HepG2 (cell line): ENCODE measurements around the gene LARP7. TPM values are rescaled to one million over a fixed set of nuclear protein-coding genes. Genes with fewer than 3 reads are reported as not detected.
A peak's percentile ranks its signal among the peaks of the same experiment; 100 is the strongest.

Experiments
- ASH2L ChIP-seq: fragments of 300-600, 200-600 bp; sonication (generic); IDR thresholded peaks from 2 replicates; pipeline ENCODE4 v1.7.0; 2017; ENCODE audit warnings: low read depth, mild to moderate bottlenecking, moderate library complexity, mixed read lengths, low read length; ENCODE audit not compliant: insufficient read length
- CCAR2 ChIP-seq: fragments of 200-400 bp; formaldehyde crosslinking; optimal IDR thresholded peaks from 2 replicates; pipeline ENCODE3; 2018; ENCODE audit warnings: low read depth, mild to moderate bottlenecking, low read length, moderate library complexity
- EEA1 ChIP-seq: sonication (generic); formaldehyde crosslinking; IDR thresholded peaks from 2 replicates; pipeline ENCODE4 v1.5.1; 2020; ENCODE audit warnings: mild to moderate bottlenecking, missing genetic modification reagents, borderline replicate concordance
- GPN1 ChIP-seq: sonication (generic); formaldehyde crosslinking; IDR thresholded peaks from 2 replicates; pipeline ENCODE4 v1.5.1; 2020; ENCODE audit warnings: missing genetic modification reagents, borderline replicate concordance
- KLF13 ChIP-seq: sonication (generic); formaldehyde crosslinking; IDR thresholded peaks from 2 replicates; pipeline ENCODE4 v1.4.0; 2020; ENCODE audit warnings: mild to moderate bottlenecking, missing genetic modification reagents
- RFXANK ChIP-seq: IDR thresholded peaks from 2 replicates; pipeline ENCODE4 v1.6.1; 2016
- SMAD1 ChIP-seq: sonication (generic); formaldehyde crosslinking; IDR thresholded peaks from 2 replicates; pipeline ENCODE4 v1.4.0; 2020; ENCODE audit warnings: missing genetic modification reagents, low read depth, mild to moderate bottlenecking, borderline replicate concordance
- YEATS2 ChIP-seq: sonication (generic); formaldehyde crosslinking; IDR thresholded peaks from 2 replicates; pipeline ENCODE4 v1.4.0; 2020; ENCODE audit warnings: missing genetic modification reagents, borderline replicate concordance
- ZFP36L2 ChIP-seq: sonication (generic); formaldehyde crosslinking; IDR thresholded peaks from 2 replicates; pipeline ENCODE4 v1.4.0; 2020; ENCODE audit warnings: missing genetic modification reagents
- ZNF256 ChIP-seq: sonication (generic); formaldehyde crosslinking; conservative IDR thresholded peaks from 2 replicates; pipeline ENCODE4 v1.4.0; 2020; ENCODE audit warnings: missing genetic modification reagents
- ZNF543 ChIP-seq: sonication (generic); formaldehyde crosslinking; IDR thresholded peaks from 2 replicates; pipeline ENCODE4 v1.4.0; 2020; ENCODE audit warnings: mild to moderate bottlenecking, missing genetic modification reagents
- ZNF652 ChIP-seq: IDR thresholded peaks from 2 replicates; pipeline ENCODE4 v1.6.1; 2016; ENCODE audit warnings: low read depth, borderline replicate concordance
- ZNF709 ChIP-seq: sonication (generic); formaldehyde crosslinking; IDR thresholded peaks from 2 replicates; pipeline ENCODE4 v1.5.0; 2020; ENCODE audit warnings: mild to moderate bottlenecking, missing genetic modification reagents
- ZNF816 ChIP-seq: sonication (generic); formaldehyde crosslinking; IDR thresholded peaks from 2 replicates; pipeline ENCODE4 v1.8.0; 2022; ENCODE audit warnings: missing genetic modification reagents, mild to moderate bottlenecking, borderline replicate concordance
- ZNF883 ChIP-seq: sonication (generic); formaldehyde crosslinking; IDR thresholded peaks from 2 replicates; pipeline ENCODE4 v1.5.1; 2020; ENCODE audit warnings: mild to moderate bottlenecking, missing genetic modification reagents; ENCODE audit errors: not compliant biosample characterization
- polyA plus RNA-seq, 8 experiments: library from polyadenylated mRNA; depleted of rRNA in 3 of 8; stranded (reverse) in 7 of 8; unstranded in 1 of 8; fragments of >200 nt; fragmentation: Illumina TruSeq in 4 of 8; extraction: Trizol in 4 of 8; gene quantifications; 2 replicates each; pipeline versions ENCODE4 v1.2.1 to v1.2.3, GENCODE V29; 2011 to 2016; ENCODE audit warnings: low read depth in 4 of 8, missing spikeins in 1 of 8, mixed read lengths in 1 of 8; ENCODE audit not compliant: insufficient read depth in 1 of 8
- total RNA-seq, 5 experiments: library from RNA; depleted of rRNA; stranded (reverse); fragments of >200 nt; fragmentation: Illumina TruSeq; extraction: Trizol; gene quantifications; 2 replicates each; pipeline ENCODE4 v1.2.3, GENCODE V29; 2016; ENCODE audit warnings: low read depth in 1 of 5
- TF ChIP-seq, protein P1 (sequence below): sonication (generic); formaldehyde crosslinking; IDR thresholded peaks from 2 replicates; pipeline ENCODE4 v1.5.0; 2020; ENCODE audit warnings: missing genetic modification reagents, mild to moderate bottlenecking, borderline replicate concordance
- TF ChIP-seq, protein P2 (sequence below): sonication (generic); formaldehyde crosslinking; IDR thresholded peaks from 2 replicates; pipeline ENCODE4 v1.4.0; 2020; ENCODE audit warnings: low read depth, mild to moderate bottlenecking, missing genetic modification reagents
- TF ChIP-seq, protein P3 (sequence below): sonication (generic); formaldehyde crosslinking; IDR thresholded peaks from 2 replicates; pipeline ENCODE4 v1.4.0; 2020; ENCODE audit warnings: missing genetic modification reagents, borderline replicate concordance
- TF ChIP-seq, protein P4 (sequence below): sonication (generic); formaldehyde crosslinking; IDR thresholded peaks from 2 replicates; pipeline ENCODE4 v1.8.1; 2022; ENCODE audit warnings: low read depth, mild to moderate bottlenecking, missing genetic modification reagents
- TF ChIP-seq, protein P5 (sequence below): sonication (generic); formaldehyde crosslinking; IDR thresholded peaks from 2 replicates; pipeline ENCODE4 v1.8.1; 2023; ENCODE audit warnings: mild to moderate bottlenecking, missing genetic modification reagents, borderline replicate concordance

LARP7 gene
- total and polyA plus RNA-seq, 2 of the 13 experiments (the other 11 are each of a cell fraction or from before 2014, with no cell fraction given) = 9.7 to 37.1 TPM

DNA sequence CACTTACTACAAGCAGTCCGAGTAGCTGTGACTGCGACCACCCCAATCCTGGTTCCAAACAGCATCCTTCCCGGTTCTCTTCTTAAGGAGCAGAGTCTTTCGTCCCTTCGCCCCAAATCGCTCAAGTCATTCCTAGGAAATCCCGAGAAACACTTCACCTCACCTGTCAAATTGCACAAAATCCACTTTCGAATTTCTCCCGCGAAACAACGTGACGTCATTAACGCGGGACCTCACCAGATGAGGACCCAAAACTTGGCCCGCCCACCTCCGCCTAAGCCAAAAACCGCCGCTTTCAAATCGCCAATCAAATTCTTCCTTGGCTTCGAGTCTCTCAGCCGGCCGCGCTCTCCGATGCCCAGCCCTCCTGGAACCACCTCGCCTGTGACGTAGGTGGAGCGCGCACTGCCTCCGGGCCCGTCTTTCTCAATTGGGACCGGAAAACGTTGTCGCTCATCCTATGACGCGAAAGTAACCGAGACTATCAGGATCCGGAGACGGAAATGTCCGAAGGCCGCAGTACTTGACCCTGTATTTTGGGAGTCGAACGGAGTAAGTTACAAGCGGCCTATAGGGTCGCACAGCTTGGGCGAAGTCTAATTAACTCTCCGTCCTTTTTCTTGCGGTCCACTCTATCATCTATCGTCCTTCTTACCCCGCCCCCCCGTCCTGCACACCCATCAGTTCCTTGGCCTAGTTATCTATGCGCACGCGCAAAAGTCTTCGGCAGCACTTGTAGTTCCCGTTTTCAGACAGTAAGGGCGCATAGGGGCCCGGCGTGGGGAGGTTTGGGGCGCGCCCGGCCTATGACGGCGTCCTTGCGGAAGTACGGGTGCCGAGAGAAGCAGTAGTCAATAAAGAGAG, at the start of gene LARP7, which contains the start of gene ZGRF1 (continued):
- TF ChIP-seq ASH2L = peak; percentile 98
- TF ChIP-seq EEA1 (CRISPR knock-in tag) = no peak
- TF ChIP-seq, protein P1, sequence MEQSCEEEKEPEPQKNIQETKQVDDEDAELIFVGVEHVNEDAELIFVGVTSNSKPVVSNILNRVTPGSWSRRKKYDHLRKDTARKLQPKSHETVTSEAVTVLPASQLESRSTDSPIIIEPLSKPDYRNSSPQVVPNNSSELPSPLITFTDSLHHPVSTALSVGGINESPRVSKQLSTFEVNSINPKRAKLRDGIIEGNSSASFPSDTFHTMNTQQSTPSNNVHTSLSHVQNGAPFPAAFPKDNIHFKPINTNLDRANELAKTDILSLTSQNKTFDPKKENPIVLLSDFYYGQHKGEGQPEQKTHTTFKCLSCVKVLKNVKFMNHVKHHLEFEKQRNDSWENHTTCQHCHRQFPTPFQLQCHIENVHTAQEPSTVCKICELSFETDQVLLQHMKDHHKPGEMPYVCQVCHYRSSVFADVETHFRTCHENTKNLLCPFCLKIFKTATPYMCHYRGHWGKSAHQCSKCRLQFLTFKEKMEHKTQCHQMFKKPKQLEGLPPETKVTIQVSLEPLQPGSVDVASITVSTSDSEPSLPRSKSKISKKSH (CRISPR knock-in tag) = no peak
- TF ChIP-seq, protein P2, sequence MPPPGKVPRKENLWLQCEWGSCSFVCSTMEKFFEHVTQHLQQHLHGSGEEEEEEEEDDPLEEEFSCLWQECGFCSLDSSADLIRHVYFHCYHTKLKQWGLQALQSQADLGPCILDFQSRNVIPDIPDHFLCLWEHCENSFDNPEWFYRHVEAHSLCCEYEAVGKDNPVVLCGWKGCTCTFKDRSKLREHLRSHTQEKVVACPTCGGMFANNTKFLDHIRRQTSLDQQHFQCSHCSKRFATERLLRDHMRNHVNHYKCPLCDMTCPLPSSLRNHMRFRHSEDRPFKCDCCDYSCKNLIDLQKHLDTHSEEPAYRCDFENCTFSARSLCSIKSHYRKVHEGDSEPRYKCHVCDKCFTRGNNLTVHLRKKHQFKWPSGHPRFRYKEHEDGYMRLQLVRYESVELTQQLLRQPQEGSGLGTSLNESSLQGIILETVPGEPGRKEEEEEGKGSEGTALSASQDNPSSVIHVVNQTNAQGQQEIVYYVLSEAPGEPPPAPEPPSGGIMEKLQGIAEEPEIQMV (CRISPR knock-in tag) = no peak
- no peak for TF ChIP-seq GPN1 (CRISPR knock-in tag)
- TF ChIP-seq ZNF816 (CRISPR knock-in tag) = no peak
- TF ChIP-seq ZFP36L2 (CRISPR knock-in tag) = no peak
- no peak for TF ChIP-seq ZNF883 (CRISPR knock-in tag)
- TF ChIP-seq, protein P3, sequence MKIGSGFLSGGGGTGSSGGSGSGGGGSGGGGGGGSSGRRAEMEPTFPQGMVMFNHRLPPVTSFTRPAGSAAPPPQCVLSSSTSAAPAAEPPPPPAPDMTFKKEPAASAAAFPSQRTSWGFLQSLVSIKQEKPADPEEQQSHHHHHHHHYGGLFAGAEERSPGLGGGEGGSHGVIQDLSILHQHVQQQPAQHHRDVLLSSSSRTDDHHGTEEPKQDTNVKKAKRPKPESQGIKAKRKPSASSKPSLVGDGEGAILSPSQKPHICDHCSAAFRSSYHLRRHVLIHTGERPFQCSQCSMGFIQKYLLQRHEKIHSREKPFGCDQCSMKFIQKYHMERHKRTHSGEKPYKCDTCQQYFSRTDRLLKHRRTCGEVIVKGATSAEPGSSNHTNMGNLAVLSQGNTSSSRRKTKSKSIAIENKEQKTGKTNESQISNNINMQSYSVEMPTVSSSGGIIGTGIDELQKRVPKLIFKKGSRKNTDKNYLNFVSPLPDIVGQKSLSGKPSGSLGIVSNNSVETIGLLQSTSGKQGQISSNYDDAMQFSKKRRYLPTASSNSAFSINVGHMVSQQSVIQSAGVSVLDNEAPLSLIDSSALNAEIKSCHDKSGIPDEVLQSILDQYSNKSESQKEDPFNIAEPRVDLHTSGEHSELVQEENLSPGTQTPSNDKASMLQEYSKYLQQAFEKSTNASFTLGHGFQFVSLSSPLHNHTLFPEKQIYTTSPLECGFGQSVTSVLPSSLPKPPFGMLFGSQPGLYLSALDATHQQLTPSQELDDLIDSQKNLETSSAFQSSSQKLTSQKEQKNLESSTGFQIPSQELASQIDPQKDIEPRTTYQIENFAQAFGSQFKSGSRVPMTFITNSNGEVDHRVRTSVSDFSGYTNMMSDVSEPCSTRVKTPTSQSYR = no peak
- TF ChIP-seq ZNF709 (CRISPR knock-in tag) = no peak
- TF ChIP-seq RFXANK (CRISPR knock-in tag) = no peak
- TF ChIP-seq ZNF543 = no peak
- TF ChIP-seq ZNF256 (CRISPR knock-in tag) = 0 out of 2 replicates have a peak, but pooled peaks have one; percentile 64
- TF ChIP-seq, protein P4, sequence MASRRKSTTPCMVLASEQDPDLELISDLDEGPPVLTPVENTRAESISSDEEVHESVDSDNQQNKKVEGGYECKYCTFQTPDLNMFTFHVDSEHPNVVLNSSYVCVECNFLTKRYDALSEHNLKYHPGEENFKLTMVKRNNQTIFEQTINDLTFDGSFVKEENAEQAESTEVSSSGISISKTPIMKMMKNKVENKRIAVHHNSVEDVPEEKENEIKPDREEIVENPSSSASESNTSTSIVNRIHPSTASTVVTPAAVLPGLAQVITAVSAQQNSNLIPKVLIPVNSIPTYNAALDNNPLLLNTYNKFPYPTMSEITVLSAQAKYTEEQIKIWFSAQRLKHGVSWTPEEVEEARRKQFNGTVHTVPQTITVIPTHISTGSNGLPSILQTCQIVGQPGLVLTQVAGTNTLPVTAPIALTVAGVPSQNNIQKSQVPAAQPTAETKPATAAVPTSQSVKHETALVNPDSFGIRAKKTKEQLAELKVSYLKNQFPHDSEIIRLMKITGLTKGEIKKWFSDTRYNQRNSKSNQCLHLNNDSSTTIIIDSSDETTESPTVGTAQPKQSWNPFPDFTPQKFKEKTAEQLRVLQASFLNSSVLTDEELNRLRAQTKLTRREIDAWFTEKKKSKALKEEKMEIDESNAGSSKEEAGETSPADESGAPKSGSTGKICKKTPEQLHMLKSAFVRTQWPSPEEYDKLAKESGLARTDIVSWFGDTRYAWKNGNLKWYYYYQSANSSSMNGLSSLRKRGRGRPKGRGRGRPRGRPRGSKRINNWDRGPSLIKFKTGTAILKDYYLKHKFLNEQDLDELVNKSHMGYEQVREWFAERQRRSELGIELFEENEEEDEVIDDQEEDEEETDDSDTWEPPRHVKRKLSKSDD (CRISPR knock-in tag) = peak; percentile 97
- no peak for TF ChIP-seq SMAD1 (CRISPR knock-in tag)
- TF ChIP-seq YEATS2 (CRISPR knock-in tag) = peak; percentile 95
- TF ChIP-seq CCAR2 = no peak
- TF ChIP-seq KLF13 (CRISPR knock-in tag) = no peak
- TF ChIP-seq, protein P5, sequence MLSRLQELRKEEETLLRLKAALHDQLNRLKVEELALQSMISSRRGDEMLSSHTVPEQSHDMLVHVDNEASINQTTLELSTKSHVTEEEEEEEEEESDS (CRISPR knock-in tag) = no peak
- no peak for TF ChIP-seq ZNF652 (CRISPR knock-in tag)
